Amniotic epithelial cell (primary cell): Measurements from ENCODE around the gene VPS35L.
A peak's percentile ranks its signal among the peaks of the same experiment; 100 is the strongest.

Source experiments
- DNase-seq: peaks from one replicate; pipeline ENCODE4 v3.0.0-alpha.2; 2010; ENCODE audit warnings: low read depth

The VPS35L gene

GRCh38 chr16:19749571-19750080, 194.1 kb downstream of the VPS35L start:
- peak; percentile 32 for DNase-seq
